HG02884 (cell line): ENCODE results near the gene MIPEP.

Experiments
- ATAC-seq: cut with Tn5 transposase; IDR thresholded peaks from one replicate; pipeline ENCODE4 v1.9.1; 2021; ENCODE audit warnings: mild to moderate bottlenecking, moderate library complexity; ENCODE audit not compliant: unreplicated experiment

MIPEP gene

GRCh38 chr13:23722726-23723453 lies 166.3 kb downstream of the MIPEP start:
- ATAC-seq, result no peak

DNA sequence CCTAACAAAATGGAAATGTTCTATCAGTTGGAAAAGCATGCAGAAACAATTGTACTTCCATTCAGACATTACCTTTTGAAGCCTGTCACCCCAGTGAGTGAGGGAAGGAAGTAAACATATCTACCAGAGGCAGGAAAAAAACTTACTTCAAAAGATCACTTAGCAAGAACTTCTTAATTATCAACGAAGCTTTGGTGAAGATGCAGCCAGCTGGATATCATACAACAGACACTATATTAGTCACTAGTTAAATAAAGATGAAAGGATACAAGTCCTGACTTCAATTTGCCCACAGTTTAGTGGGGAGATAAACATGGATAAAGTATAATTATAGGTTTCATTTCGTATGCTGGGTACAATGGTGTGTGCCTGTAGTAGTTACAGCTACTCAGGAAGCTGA lies 170.2 kb downstream of the MIPEP start:
- ATAC-seq, result no peak

GRCh38 chr13:23716401-23716800 lies 172.8 kb downstream of the MIPEP start:
- ATAC-seq, result no peak

DNA sequence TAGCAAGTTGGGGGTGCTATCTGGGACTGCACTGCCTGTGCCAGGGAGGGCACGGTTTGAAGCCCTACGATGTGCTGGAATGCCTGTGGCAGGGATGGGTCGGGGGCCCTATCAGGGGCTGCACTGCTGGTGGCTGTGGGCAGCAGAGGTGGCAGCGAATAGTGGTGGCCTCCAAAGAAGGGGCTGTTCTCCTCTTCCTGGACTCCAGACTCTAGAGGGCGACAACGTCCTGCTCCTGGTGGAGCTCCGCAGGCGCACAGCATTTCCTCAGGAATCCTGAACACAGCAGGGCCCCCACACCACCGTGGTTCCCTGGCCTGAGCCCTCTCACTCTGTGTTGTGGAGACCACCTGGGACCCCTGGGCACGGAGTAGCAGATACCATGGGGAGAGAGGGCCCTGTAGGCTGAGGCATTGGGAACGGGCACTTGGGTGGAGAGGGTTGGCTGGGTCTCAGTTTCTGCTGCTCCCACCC lies 173.4 kb downstream of the MIPEP start:
- no peak for ATAC-seq

GRCh38 chr13:23715092-23715761 lies 174.0 kb downstream of the MIPEP start:
- no peak for ATAC-seq

DNA sequence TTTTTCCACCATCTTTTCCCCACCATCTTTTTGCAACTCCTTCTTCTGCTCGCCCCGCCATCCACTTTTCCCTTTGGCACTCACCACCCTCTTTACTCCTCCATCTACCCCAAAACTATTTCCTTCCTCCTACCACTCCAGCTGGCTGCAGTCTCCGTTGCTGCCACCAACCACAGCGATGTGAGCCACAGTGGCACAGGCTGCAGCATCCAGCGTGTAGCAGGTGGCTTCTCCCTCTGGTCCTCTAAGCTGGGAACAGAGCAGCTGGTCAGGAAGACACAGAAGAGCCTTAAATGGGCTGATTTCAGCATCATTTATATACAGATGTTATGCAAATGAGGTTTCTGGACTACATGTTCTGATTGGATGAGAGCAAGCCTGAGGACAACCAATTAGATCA lies 174.5 kb downstream of the MIPEP start:
- no peak for ATAC-seq

GRCh38 chr13:23711355-23711754 lies 177.8 kb downstream of the MIPEP start:
- no peak for ATAC-seq

- ATAC-seq, result no peak
Observed at GRCh38 chr13:23710366-23710765, 178.8 kb downstream of the MIPEP start.

DNA sequence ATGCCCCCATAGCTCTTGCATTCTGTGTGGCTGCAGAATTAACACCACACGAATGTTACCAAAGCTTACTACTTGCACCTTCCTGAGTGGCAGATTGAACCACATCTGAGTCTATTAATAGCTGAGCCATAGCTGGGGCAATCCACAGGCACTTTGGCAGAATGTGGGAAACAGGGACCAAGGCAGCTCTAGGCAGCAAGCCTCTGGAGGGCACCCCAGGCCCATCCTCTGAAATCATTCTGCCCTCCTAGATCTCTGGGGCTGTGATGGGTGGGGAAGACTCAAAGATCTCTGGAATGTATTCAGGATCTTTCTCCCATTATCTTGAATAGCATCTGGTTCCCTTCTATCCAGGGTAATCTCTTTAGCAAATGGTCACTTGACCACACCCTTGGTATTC lies 179.7 kb downstream of the MIPEP start:
- ATAC-seq, result no peak

GRCh38 chr13:23707674-23708073 lies 181.5 kb downstream of the MIPEP start:
- ATAC-seq, result no peak

DNA sequence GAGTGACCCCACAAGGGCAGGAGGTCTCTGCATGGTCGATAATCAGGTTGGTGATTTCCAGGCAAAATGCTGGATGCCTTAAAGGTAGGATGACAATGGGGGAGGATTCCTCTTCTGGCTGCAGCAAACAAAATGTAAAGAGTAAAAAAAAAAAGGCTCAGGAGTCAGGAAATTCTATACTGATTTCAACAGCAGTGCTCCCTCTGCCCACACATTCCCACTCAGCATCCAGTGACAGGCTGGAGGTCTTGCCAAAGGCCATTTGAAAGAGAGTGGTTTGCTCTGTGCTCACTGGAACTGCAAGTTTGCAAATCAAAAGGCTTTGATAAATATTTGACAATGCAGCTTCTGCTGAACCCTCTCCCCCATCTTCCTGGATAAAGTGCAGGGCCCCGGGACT lies 183.6 kb downstream of the MIPEP start:
- no peak for ATAC-seq

DNA sequence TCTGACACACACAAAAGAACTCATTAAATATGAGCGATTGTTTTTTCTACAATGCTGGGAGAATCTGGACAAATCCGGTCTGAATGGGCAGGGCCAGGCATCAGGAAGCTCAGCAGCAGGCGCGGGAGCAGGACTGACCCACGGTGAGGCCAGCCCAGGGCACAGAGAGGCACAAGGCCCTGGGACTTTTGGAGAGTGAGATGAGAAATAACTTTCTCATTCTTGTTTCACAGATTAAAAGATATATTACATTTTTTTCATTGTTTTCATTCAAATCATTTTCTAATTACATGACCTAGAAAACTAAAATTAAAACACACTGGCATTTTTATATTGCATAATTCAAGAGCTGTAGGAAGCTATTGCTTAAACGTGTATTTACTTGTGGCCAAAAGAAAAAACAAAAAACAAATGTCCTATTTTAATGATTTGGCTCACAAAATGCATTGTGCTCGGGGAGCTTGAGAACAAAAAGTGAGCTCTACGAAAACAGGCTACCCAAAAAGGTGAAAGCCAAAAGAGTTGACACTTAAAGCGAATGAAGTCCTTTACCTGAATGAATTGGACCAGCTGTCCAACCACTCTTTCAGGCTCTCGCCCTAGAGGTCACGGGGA lies 185.8 kb downstream of the MIPEP start:
- ATAC-seq, result no peak

DNA sequence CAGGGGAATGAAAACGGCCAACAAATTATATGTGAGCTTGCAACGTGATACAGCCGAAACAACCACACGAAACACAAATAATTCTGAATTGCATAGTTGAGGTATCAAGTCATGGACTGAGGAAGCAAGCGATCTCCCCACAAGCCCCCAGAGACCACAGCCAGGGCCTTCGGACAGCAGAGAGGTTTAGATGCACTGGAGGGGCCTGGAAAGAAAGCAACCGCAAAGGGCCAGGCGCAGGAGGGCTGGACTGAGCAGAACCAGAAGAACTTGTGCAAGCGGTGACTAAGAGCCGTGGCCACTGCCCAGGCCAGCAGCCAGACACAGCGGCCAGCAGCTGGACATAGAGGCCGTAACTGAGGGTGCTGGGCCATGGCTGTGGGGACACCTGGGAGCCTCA lies 187.6 kb downstream of the MIPEP start:
- ATAC-seq, result no peak

DNA sequence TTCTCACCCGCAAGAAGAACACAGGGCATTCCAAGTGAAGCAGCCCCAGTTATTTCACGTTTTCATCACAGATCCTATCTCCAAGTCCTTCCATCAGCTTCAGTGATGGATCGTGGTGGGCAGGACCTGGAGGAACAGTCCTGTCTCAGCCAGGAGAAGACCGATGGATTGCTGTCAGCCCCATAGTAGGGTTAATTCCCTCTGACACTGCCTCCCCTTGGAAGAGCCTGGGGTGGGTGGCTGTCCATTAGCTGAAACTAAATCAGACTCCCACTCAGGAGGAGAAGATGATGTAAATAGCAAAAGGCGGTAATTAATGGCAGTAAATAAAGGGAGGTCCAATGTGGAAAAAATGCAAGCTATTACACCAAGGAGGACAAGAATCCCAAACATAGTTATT lies 188.0 kb downstream of the MIPEP start:
- no peak for ATAC-seq

- ATAC-seq, result no peak
Observed at GRCh38 chr13:23699271-23699670, 189.9 kb downstream of the MIPEP start.

DNA sequence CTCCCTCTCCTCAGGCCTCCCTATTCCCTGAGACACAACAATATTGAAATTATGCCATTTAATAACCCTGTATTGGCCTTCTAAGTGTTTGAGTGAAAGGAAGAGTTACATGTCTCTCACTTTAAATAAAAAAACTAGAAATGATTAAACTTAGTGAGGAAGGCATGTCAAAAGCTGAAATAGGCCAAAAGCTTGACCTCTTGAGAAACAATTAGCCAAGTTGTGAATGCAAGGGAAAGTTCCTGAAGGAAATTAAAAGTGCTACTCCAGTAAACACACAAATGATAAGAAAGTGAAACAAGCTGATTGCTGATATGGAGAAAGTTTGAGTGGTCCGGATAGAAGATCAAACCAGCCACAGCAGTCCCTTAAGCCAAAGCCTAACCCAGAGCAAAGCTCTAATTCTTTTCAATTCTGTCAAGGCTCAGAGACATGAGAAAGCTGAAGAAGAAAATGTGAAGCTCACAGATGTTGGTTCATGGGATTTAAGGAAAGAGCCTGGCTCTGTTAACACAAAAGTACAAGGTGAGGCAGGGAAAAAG lies 191.4 kb downstream of the MIPEP start:
- ATAC-seq, result no peak

- ATAC-seq, result no peak
Observed at GRCh38 chr13:23696610-23697009, 192.6 kb downstream of the MIPEP start.

- peak; percentile 82 for ATAC-seq
Observed at GRCh38 chr13:23695711-23696464, 193.3 kb downstream of the MIPEP start.

DNA sequence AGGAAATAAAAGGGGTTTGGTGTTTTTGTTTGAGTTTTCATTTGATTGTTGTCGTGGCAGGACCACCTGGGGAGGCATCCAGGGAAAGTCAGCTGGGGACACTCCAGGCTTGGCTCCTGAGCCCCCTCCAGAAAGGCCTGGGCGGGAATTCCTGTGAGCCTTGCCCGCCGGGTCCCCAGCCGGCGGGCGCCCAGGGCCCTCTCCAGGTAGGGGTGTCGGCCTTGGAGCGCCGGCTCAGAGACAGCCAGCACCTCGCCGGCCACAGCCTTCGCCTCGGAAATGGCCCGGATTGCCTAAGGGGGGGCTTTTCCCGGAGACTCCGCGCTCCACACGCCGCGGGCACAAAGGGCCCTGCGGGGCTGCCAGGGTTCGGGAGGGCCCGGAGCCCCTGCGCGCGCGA lies 194.0 kb downstream of the MIPEP start:
- ATAC-seq, result no peak

DNA sequence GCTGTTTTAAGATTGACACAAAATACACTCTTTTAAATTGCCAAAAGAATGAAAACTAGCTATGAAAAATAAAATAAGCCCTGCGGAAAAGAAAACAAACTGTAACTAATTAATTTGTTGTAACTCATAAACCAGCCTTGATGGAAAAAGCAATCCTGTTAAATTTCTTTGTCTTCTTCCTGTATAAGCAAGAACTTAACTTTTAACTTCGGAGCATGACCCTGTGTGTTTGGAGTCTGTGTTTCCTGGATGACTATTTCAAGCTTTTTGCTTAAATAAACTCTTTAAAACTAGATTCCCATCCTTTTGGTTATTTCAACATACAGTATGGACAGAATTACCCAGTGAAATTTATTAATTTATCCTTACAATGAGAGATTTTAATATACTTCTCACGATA lies 196.4 kb downstream of the MIPEP start:
- ATAC-seq, result no peak

GRCh38 chr13:23690668-23691067 lies 198.5 kb downstream of the MIPEP start:
- no peak for ATAC-seq
